ENCODE measurements around the gene IFITM5.

DNA sequence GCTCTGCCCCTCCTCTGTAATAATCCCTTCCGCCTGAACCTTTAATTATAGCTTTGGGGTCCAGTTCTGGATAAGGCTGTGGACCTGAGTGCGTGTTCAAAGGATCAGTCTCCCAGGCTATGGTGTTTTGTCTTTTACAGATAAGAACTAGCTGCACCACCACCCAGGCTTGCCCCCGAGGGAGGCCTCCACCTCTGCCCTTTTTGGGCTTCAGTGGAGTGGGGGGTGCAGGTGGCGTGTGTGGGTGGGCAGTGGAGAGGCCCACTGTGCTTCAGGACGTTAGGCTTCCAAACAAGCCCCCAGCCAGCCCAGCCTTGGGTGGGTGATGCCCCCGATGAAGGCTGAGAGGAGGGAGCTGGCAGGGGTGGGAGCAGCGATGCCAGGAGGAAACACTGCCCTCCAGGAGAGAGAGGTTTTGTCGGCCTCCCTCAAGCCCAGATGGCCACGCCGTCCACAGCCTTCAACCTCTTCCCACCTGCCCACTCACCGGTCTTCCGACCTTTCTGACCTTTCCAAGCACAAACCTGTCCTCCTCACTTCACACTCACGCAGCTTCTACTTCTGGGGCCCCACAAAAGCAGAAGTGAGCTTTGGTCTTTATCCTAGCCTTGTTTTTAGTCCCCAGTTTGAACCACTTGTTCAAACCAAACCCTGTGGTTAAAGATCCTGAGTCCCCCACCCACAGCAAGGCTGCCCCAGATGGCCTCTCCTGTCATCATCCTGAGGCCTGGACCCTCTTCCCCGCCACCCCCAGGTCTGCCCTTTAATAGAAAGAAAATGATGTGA, 42.2 kb downstream of the IFITM5 start:
- TF ChIP-seq, protein P1, sequence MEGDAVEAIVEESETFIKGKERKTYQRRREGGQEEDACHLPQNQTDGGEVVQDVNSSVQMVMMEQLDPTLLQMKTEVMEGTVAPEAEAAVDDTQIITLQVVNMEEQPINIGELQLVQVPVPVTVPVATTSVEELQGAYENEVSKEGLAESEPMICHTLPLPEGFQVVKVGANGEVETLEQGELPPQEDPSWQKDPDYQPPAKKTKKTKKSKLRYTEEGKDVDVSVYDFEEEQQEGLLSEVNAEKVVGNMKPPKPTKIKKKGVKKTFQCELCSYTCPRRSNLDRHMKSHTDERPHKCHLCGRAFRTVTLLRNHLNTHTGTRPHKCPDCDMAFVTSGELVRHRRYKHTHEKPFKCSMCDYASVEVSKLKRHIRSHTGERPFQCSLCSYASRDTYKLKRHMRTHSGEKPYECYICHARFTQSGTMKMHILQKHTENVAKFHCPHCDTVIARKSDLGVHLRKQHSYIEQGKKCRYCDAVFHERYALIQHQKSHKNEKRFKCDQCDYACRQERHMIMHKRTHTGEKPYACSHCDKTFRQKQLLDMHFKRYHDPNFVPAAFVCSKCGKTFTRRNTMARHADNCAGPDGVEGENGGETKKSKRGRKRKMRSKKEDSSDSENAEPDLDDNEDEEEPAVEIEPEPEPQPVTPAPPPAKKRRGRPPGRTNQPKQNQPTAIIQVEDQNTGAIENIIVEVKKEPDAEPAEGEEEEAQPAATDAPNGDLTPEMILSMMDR (IDR thresholded peaks at IDR 0.05), result no peak
- TF ChIP-seq POLR2AphosphoS5 (IDR thresholded peaks at IDR 0.05; ENCODE audit: insufficient read depth in 1 of 2, low read depth in 1 of 2) (no peak), POLR2A (IDR thresholded peaks at IDR 0.05) (no peak)
